ENCODE results near the gene STK25.
"Not testable (repeated sequence)": the region's sequence is repeated elsewhere in the genome, so short reads cannot be mapped to it uniquely, and the experiment has no call there.

Gene STK25

GRCh38 chr2:241461693-241462677, 46.4 kb downstream of the STK25 start:
- no peak for DNase-seq

- DNase-seq = no peak
These were observed 47.8 kb downstream of the STK25 start for GRCh38 chr2:241460631-241461030.

- no peak for DNase-seq
These were observed 48.9 kb downstream of the STK25 start for GRCh38 chr2:241459520-241459919.

GRCh38 chr2:241458687-241459086, 49.7 kb downstream of the STK25 start:
- DNase-seq = no peak

- no peak for DNase-seq
These were observed 51.8 kb downstream of the STK25 start for GRCh38 chr2:241456546-241456945.

- DNase-seq = no peak
These were observed 53.4 kb downstream of the STK25 start for GRCh38 chr2:241454837-241455485.

GRCh38 chr2:241453919-241454318, 54.5 kb downstream of the STK25 start:
- DNase-seq = not testable (repeated sequence)

- DNase-seq = no peak
These were observed 56.4 kb downstream of the STK25 start for GRCh38 chr2:241451840-241452506.

- DNase-seq = not testable (repeated sequence)
These were observed 58.3 kb downstream of the STK25 start for GRCh38 chr2:241450092-241450491.

- DNase-seq = no peak
These were observed 63.0 kb downstream of the STK25 start for GRCh38 chr2:241445426-241445825.

GRCh38 chr2:241443486-241444223, 64.7 kb downstream of the STK25 start:
- peak; percentile 90 for DNase-seq
